C1 segment of cervical spinal cord (tissue), 14 donors: ENCODE measurements around the gene UQCRFS1.

Experiments
- DNase-seq, 14 donors: peaks; one replicate each; lab custom pipeline; 2025; lab: John Stamatoyannopoulos, UW

UQCRFS1 gene

DNA sequence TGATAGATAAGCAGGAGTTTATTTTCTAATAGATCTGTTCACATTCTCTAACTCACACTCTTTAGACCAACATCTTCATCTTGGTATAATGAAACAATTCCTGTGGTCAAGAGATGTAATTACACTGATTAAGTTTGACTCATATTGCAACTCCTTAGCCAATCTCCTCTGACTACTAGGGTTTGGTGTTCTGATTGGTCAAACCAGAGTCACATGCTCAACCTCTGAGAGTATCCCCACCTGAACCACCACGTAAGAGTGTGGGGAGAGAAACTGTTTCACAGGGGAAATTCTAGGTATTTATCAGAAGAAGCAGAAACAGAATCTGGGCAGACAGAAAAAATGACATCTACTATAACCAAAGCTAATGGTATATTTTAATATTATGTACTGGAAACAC is 42.4 kb downstream of the UQCRFS1 start:
- no peak for DNase-seq

DNA sequence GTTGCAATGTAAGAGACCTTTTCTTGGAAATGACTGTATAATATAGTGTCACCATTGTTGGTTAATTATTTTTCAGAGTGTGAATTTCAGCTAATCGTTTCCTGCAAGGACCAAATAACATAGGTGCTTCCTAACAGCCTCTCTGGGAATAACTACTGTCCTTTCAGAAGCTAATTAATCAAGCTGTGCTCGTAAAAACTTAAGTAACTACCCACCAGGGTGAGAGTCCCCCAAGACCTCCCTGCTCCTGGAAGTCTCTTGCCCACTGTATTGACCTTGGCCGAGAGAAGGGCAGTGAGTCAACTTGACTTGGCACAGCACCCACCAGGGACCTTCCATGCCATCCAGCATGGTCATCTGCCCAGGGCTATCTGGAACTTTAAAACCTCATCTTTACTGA is 50.3 kb downstream of the UQCRFS1 start:
- DNase-seq = no peak

DNA sequence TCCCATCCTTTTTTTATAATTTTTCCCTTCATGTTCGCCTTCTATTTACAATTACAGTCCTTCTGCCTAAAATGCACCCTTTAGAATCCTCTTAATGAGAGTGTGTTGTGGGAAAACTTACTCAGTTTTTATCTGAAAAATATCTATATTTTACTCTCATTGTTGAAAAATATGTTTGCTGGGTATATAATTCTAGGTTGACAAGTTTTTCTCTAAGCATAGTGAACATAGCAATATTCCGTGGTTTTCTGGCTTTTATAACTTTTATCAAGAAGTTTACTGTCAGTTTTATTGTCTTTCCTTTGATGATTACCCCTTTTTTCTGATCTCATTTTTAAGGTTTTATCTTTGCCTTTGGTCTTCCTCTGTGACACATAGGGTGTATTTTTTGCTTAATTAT is 57.3 kb downstream of the UQCRFS1 start:
- DNase-seq = no peak
